ENCODE data around the gene PKHD1. TPM values are rescaled to one million over a fixed set of nuclear protein-coding genes. Genes with fewer than 3 reads are reported as not detected.

The PKHD1 gene
- total RNA-seq, 1 experiment from 2014 or later: 0.09 TPM

GRCh38 chr6:52127957-52128356 lies 40.5 kb upstream of the PKHD1 start:
- Histone ChIP-seq H2BK120ac (ENCODE audit: low read depth, low read length, poor library complexity, severe bottlenecking) (no peak overlapping the region), H3K9me3 (ENCODE audit: control insufficient read depth, low read depth, low read length) (no peaks in the 10 kb centered on the region)

More at GRCh38 chr6:52127957-52128356, 40.5 kb upstream of the PKHD1 start:
- Mint-ChIP-seq H3K9me3 (no peaks in the 10 kb centered on the region), H3K27me3 (ENCODE audit: low read depth) (no peaks in the 10 kb centered on the region; the same call in 1 of the 2 replicates), H3K27ac (no peak overlapping the region), H3K36me3 (ENCODE audit: insufficient read depth in 1 of 3, low read depth in 3 of 3) (no peaks in the 10 kb centered on the region; a peak in 1 of 7 replicates), H3K4me1 (peaks cover 0 to 8% of the 10 kb centered on the region in 2 experiments; a peak in 2 of 4 replicates), H3K4me3 (no peak overlapping the region)
- no peak overlapping the region for H2BK20ac ChIP-seq (ENCODE audit: low read depth, low read length, poor library complexity, severe bottlenecking)
- H3K79me1 ChIP-seq (ENCODE audit: insufficient read depth, low read depth, low read length, poor library complexity, severe bottlenecking): no peaks in the 10 kb centered on the region
- H3K4ac ChIP-seq (ENCODE audit: low read depth, low read length): no peak overlapping the region
- H4K8ac ChIP-seq (replicated peaks; ENCODE audit: insufficient read length, low read depth, low read length): no peak overlapping the region
- H4K5ac ChIP-seq (ENCODE audit: insufficient read length, low read depth, low read length): no peak overlapping the region
- no peak for TF ChIP-seq CTCF (conservative IDR thresholded peaks at IDR 0.05)
- H4K91ac ChIP-seq (ENCODE audit: insufficient read length, low read depth, low read length): no peak overlapping the region
- H2BK5ac ChIP-seq (ENCODE audit: insufficient read length, low read length): no peak overlapping the region
- H2BK12ac ChIP-seq (ENCODE audit: insufficient read length, low read depth, low read length): no peak overlapping the region
- no peak overlapping the region for H3K56ac ChIP-seq (ENCODE audit: insufficient read length, low read depth, low read length)
- H3K27me3 ChIP-seq (ENCODE audit: insufficient read depth, low read length): no peaks in the 10 kb centered on the region
- H2AFZ ChIP-seq (ENCODE audit: low read length): no peak overlapping the region
- H2AK5ac ChIP-seq (ENCODE audit: insufficient read length, low read length): no peak overlapping the region
- no peaks in the 10 kb centered on the region for H3K4me1 ChIP-seq (ENCODE audit: insufficient read depth, low read length)
- H3K23me2 ChIP-seq (ENCODE audit: insufficient read length, low read depth, low read length, poor library complexity, severe bottlenecking): no peaks in the 10 kb centered on the region
- H2BK15ac ChIP-seq (ENCODE audit: low read depth, low read length): no peak overlapping the region
- H3K79me2 ChIP-seq (ENCODE audit: insufficient read depth, low read length): no peaks in the 10 kb centered on the region
- no peak overlapping the region for H3T11ph ChIP-seq (ENCODE audit: low read length)
- no peak overlapping the region for H3K14ac ChIP-seq (ENCODE audit: insufficient read depth, low read length)
- DNase-seq: no peak
- no peak overlapping the region for H3K23ac ChIP-seq (ENCODE audit: insufficient read length, low read depth, low read length)
- H4K20me1 ChIP-seq (ENCODE audit: control insufficient read depth, insufficient read depth, insufficient read length): no peaks in the 10 kb centered on the region
- no peak overlapping the region for H3K18ac ChIP-seq (ENCODE audit: insufficient read length, low read depth, low read length)
- H3K27ac ChIP-seq (ENCODE audit: insufficient read length, low read depth, low read length): no peak overlapping the region
- no peak overlapping the region for H3K9ac ChIP-seq (ENCODE audit: extremely low read depth, insufficient read length, low read length)
- H3K4me2 ChIP-seq (ENCODE audit: insufficient read depth, insufficient read length, low read length): no peak overlapping the region
- WGBS (ENCODE audit: extremely low coverage, insufficient read length, low lambda C conversion rate): no CpG with 5 or more reads among the region's 4 CpGs
